GM18858 (cell line): ENCODE results near the gene AATF.

Experiments
- ATAC-seq: cut with Tn5 transposase; IDR thresholded peaks from one replicate; pipeline ENCODE4 v1.9.1; 2021; ENCODE audit not compliant: unreplicated experiment

Gene AATF

DNA sequence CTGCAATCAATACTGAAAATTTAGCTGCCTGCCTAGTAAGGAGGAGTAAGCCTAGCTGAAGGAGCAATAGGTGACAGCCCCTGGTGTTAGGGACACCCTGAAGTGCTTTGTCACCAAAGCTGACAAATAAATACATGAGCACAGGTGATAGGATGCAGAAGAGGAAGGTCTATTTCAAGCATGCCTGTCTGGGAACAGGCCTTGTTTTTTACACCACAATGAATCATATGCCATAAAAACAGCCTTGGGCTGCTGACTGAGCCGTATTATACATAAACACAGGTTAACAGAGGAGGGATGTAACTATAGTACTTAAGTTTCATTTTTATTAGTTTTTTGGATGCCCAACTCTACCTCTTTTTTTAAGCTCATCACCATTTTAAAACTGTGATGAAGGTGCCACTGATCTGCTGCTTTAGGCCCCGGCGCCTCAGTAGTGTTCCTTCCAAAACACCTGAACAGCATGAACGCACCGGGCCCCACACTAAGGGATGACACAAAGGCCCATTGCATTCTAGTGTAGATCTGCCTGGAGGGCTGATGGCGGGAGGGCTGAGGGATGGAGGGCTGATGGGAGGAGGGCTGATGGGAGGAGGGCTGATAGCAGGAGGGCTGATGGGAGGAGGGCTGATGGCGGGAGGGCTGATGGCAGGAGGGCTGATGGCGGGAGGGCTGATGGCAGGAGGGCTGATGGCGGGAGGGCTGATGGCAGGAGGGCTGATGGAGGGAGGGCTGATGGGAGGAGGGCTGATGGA is 150.3 kb downstream of the AATF start:
- no peak for ATAC-seq

GRCh38 chr17:37100231-37100630 is 151.5 kb downstream of the AATF start:
- ATAC-seq, result no peak

DNA sequence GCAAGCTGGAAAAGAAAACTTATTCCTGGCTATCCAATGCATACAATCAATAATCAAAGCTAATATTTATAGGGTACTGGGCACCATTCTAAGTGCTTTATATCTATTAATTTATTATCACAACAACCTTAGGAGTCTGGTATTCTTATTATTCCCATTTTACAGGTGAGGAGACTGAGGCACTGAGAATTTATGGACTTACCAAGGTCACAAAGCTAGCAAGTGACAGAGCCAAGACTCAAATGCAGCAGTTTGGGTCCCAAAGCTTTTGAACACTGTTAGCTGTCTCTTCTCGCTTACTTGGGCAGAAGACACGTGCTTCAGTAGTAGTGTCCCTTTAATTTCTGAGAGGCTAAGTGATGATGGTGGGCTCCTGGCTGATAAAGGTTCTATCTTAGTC is 152.6 kb downstream of the AATF start:
- ATAC-seq, result no peak

GRCh38 chr17:37103231-37103630 is 154.5 kb downstream of the AATF start:
- ATAC-seq, result no peak

GRCh38 chr17:37106049-37106448 is 157.3 kb downstream of the AATF start:
- no peak for ATAC-seq
